Measurements from ENCODE around the gene SDK1.

The SDK1 gene

DNA sequence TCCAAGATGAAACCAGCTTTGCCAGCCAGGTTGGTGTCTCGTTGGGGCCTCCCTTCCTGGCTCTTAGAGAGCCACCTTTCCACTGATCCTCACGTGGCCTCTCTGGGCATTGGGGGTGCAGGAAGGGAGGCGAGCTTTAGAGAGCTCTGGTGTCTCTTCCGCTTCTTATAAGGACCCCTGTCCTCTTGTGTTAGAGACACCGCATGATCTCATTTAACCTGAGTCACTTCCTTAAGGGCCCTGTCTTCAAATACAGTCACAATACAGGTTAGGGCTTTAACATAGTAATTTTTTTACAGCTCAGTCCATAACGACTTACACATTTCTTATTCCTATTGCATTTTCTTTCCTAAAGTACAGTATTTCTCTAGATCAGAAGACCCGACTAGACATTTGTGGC lies 535.8 kb downstream of the SDK1 start:
- H3K27me3 ChIP-seq (ENCODE audit: control insufficient read depth in 3 of 3, insufficient read depth in 3 of 3, low read depth in 1 of 3, low read length in 3 of 3), result no peaks in the 10 kb centered on the region
- no peak overlapping the region for H3K4me3 ChIP-seq (ENCODE audit: low read length in 2 of 2)
- no peak overlapping the region for H3K18ac ChIP-seq (ENCODE audit: low read length)
- H3K14ac ChIP-seq (ENCODE audit: low read length), result no peak overlapping the region
- H2BK12ac ChIP-seq (ENCODE audit: low read length), result no peak overlapping the region
- H2AFZ ChIP-seq (ENCODE audit: low read length), result no peak overlapping the region
- H3K9me3 ChIP-seq (replicated peaks in 1 of 2; ENCODE audit: control insufficient read depth in 2 of 2, insufficient read depth in 1 of 2, low read depth in 1 of 2, low read length in 2 of 2), result no peaks in the 10 kb centered on the region
- no peak for DNase-seq (ENCODE audit: low spot score)
- no peak overlapping the region for H3K4ac ChIP-seq (ENCODE audit: low read length)
- no peak overlapping the region for H2AK5ac ChIP-seq (ENCODE audit: low read depth, low read length)
- no peak overlapping the region for H2BK120ac ChIP-seq (ENCODE audit: low read depth, low read length)
- no peak overlapping the region for H3K23ac ChIP-seq (ENCODE audit: low read depth, low read length, poor library complexity)
- no peak overlapping the region for H3K4me2 ChIP-seq (ENCODE audit: insufficient read depth, low read length, poor library complexity, severe bottlenecking)
- no peak overlapping the region for H2BK5ac ChIP-seq (ENCODE audit: low read length)
- no peak overlapping the region for H3K9ac ChIP-seq (ENCODE audit: low read depth, low read length, poor library complexity)
- H4K91ac ChIP-seq (ENCODE audit: low read depth, low read length, poor library complexity), result no peak overlapping the region
- no peak overlapping the region for H3K27ac ChIP-seq (replicated peaks; ENCODE audit: low read length)
- no peaks in the 10 kb centered on the region for H3K79me1 ChIP-seq (ENCODE audit: low read depth, low read length)
- no peak overlapping the region for H4K8ac ChIP-seq (ENCODE audit: low read depth, low read length)
- H3K36me3 ChIP-seq (replicated peaks in 1 of 2; ENCODE audit: control insufficient read depth in 2 of 2, insufficient read depth in 2 of 2, low read length in 2 of 2), result no peaks in the 10 kb centered on the region
- no peaks in the 10 kb centered on the region for H3K4me1 ChIP-seq (ENCODE audit: control insufficient read depth in 2 of 2, insufficient read depth in 1 of 2, low read depth in 1 of 2, low read length in 2 of 2)
- no CpG with 5 or more reads among the region's 7 CpGs for whole genome bisulfite sequencing, 2 donors (ENCODE audit: extremely low coverage in 2 of 2, insufficient read length in 2 of 2, insufficient replicate concordance in 1 of 2)
- H2BK15ac ChIP-seq (ENCODE audit: low read length), result no peak overlapping the region

DNA sequence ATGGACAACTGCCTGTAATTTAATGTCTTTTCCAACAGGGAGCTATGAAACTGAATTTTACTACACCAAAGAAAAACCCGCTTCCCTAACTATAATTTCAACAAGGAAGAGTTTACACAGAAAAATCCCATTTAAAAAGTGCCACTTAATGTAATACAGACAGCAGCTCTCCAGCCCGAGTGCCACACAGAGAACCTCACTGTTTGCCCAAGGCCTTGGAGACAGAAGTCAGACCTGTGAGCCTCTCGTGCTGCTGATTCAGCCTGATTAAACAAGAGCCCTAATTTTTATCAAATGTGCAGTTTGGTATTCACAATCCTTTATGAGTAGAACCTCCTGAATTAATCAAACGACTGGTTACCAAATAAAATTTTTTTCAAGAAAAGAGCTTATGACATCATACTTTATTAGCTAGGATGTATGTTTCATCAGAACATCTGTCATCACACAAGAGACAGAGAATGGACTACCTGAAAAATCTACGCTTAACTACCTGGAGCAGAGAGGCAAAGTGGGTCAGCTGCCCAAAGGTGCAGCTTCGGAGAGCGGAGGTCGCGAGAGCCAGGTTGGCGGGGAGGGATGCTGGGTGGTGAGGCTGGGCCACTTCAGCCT lies 543.6 kb downstream of the SDK1 start:
- H3K14ac ChIP-seq (ENCODE audit: low read length), result no peak overlapping the region
- no peak overlapping the region for H3K4ac ChIP-seq (ENCODE audit: low read length)
- no peak overlapping the region for H3K18ac ChIP-seq (ENCODE audit: low read length)
- no peak overlapping the region for H3K9ac ChIP-seq (ENCODE audit: low read depth, low read length, poor library complexity)
- H2BK5ac ChIP-seq (ENCODE audit: low read length), result no peak overlapping the region
- H3K4me1 ChIP-seq (ENCODE audit: control insufficient read depth in 2 of 2, insufficient read depth in 1 of 2, low read depth in 1 of 2, low read length in 2 of 2), result no peaks in the 10 kb centered on the region
- H3K9me3 ChIP-seq (replicated peaks in 1 of 2; ENCODE audit: control insufficient read depth in 2 of 2, insufficient read depth in 1 of 2, low read depth in 1 of 2, low read length in 2 of 2), result no peaks in the 10 kb centered on the region
- H3K27me3 ChIP-seq (ENCODE audit: control insufficient read depth in 3 of 3, insufficient read depth in 3 of 3, low read depth in 1 of 3, low read length in 3 of 3), result no peaks in the 10 kb centered on the region
- H2AK5ac ChIP-seq (ENCODE audit: low read depth, low read length), result no peak overlapping the region
- H2BK15ac ChIP-seq (ENCODE audit: low read length), result no peak overlapping the region
- DNase-seq (ENCODE audit: low spot score), result no peak
- no peaks in the 10 kb centered on the region for H3K79me1 ChIP-seq (ENCODE audit: low read depth, low read length)
- no peak overlapping the region for H4K91ac ChIP-seq (ENCODE audit: low read depth, low read length, poor library complexity)
- H2AFZ ChIP-seq (ENCODE audit: low read length), result no peak overlapping the region
- H3K4me3 ChIP-seq (ENCODE audit: low read length in 2 of 2), result no peak overlapping the region
- H3K36me3 ChIP-seq (replicated peaks in 1 of 2; ENCODE audit: control insufficient read depth in 2 of 2, insufficient read depth in 2 of 2, low read length in 2 of 2), result no peaks in the 10 kb centered on the region
- no peak overlapping the region for H3K4me2 ChIP-seq (ENCODE audit: insufficient read depth, low read length, poor library complexity, severe bottlenecking)
- no peak overlapping the region for H3K23ac ChIP-seq (ENCODE audit: low read depth, low read length, poor library complexity)
- H3K27ac ChIP-seq (replicated peaks; ENCODE audit: low read length), result no peak overlapping the region
- H2BK12ac ChIP-seq (ENCODE audit: low read length), result no peak overlapping the region
- no peak overlapping the region for H2BK120ac ChIP-seq (ENCODE audit: low read depth, low read length)
- WGBS, 2 donors (ENCODE audit: extremely low coverage in 2 of 2, insufficient read length in 2 of 2, insufficient replicate concordance in 1 of 2), result no CpG with 5 or more reads among the region's 10 CpGs
- H4K8ac ChIP-seq (ENCODE audit: low read depth, low read length), result no peak overlapping the region

DNA sequence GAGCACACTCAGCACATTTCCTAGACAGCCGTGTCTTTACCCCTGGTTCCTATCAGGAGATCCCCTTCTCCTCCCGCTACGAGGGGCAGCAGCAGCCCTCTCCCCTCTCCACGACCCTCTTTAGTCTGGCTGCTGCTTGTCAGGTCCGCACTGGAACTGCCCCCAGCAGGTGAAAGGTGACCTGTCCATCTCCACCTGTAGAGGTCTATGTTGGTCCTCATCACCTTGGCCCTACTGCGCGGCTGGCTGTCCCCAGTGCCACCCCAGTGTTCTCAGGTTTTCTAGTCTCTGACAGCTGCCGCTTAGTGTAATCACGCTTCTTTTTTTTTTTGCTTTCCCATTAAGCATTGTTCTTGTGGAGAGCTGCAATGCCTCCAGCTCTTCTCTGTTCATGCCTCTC lies 545.7 kb downstream of the SDK1 start:
- Histone ChIP-seq H3K9ac (ENCODE audit: low read depth, low read length, poor library complexity) (no peak overlapping the region), H3K4me1 (ENCODE audit: control insufficient read depth in 2 of 2, insufficient read depth in 1 of 2, low read depth in 1 of 2, low read length in 2 of 2) (no peaks in the 10 kb centered on the region), H3K79me1 (ENCODE audit: low read depth, low read length) (no peaks in the 10 kb centered on the region), H2BK12ac (ENCODE audit: low read length) (no peak overlapping the region), H3K23ac (ENCODE audit: low read depth, low read length, poor library complexity) (no peak overlapping the region), H4K91ac (ENCODE audit: low read depth, low read length, poor library complexity) (no peak overlapping the region), H4K8ac (ENCODE audit: low read depth, low read length) (no peak overlapping the region), H2BK120ac (ENCODE audit: low read depth, low read length) (no peak overlapping the region), H2AFZ (ENCODE audit: low read length) (no peak overlapping the region), H3K9me3 (replicated peaks in 1 of 2; ENCODE audit: control insufficient read depth in 2 of 2, insufficient read depth in 1 of 2, low read depth in 1 of 2, low read length in 2 of 2) (no peaks in the 10 kb centered on the region), H2BK15ac (ENCODE audit: low read length) (no peak overlapping the region), H3K36me3 (replicated peaks in 1 of 2; ENCODE audit: control insufficient read depth in 2 of 2, insufficient read depth in 2 of 2, low read length in 2 of 2) (no peaks in the 10 kb centered on the region), H3K4ac (ENCODE audit: low read length) (no peak overlapping the region), H2AK5ac (ENCODE audit: low read depth, low read length) (no peak overlapping the region), H3K4me3 (ENCODE audit: low read length in 2 of 2) (no peak overlapping the region), H3K14ac (ENCODE audit: low read length) (no peak overlapping the region), H3K4me2 (ENCODE audit: insufficient read depth, low read length, poor library complexity, severe bottlenecking) (no peak overlapping the region), H3K27me3 (ENCODE audit: control insufficient read depth in 3 of 3, insufficient read depth in 3 of 3, low read depth in 1 of 3, low read length in 3 of 3) (no peaks in the 10 kb centered on the region), H3K27ac (replicated peaks; ENCODE audit: low read length) (no peak overlapping the region), H2BK5ac (ENCODE audit: low read length) (no peak overlapping the region), H3K18ac (ENCODE audit: low read length) (no peak overlapping the region)
- no peak for DNase-seq (ENCODE audit: low spot score)
- no CpG with 5 or more reads among the region's 9 CpGs for WGBS, 2 donors (ENCODE audit: extremely low coverage in 2 of 2, insufficient read length in 2 of 2, insufficient replicate concordance in 1 of 2)

DNA sequence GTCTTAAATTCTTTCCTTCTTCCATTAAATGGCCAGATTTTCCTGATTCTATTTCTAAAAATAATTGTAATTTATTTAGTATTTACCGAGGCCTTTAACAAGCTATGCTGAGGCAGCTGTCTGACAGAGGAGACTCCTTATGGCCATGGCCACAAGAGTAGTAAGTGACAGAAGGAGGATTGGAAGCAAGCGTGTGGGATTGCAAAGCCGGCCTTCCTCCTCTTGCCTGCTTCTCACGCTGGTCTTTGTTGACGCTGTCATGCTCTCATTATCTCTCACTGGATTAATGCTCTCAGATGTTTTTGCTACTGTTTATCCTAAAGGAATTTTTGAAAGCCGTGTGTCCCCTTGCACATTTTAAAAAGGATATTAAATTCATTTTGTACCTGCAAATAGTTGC lies 546.3 kb downstream of the SDK1 start:
- H2BK120ac ChIP-seq (ENCODE audit: low read depth, low read length), result no peak overlapping the region
- no peak overlapping the region for H3K14ac ChIP-seq (ENCODE audit: low read length)
- H3K4me1 ChIP-seq (ENCODE audit: control insufficient read depth in 2 of 2, insufficient read depth in 1 of 2, low read depth in 1 of 2, low read length in 2 of 2), result no peaks in the 10 kb centered on the region
- no peak overlapping the region for H3K4ac ChIP-seq (ENCODE audit: low read length)
- H2AFZ ChIP-seq (ENCODE audit: low read length), result no peak overlapping the region
- H3K27me3 ChIP-seq (ENCODE audit: control insufficient read depth in 3 of 3, insufficient read depth in 3 of 3, low read depth in 1 of 3, low read length in 3 of 3), result no peaks in the 10 kb centered on the region
- no peak overlapping the region for H3K4me3 ChIP-seq (ENCODE audit: low read length in 2 of 2)
- no peak overlapping the region for H4K91ac ChIP-seq (ENCODE audit: low read depth, low read length, poor library complexity)
- H3K4me2 ChIP-seq (ENCODE audit: insufficient read depth, low read length, poor library complexity, severe bottlenecking), result no peak overlapping the region
- no peak overlapping the region for H3K23ac ChIP-seq (ENCODE audit: low read depth, low read length, poor library complexity)
- WGBS, 2 donors (ENCODE audit: extremely low coverage in 2 of 2, insufficient read length in 2 of 2, insufficient replicate concordance in 1 of 2), result no CpG with 5 or more reads among the region's 6 CpGs
- H3K18ac ChIP-seq (ENCODE audit: low read length), result no peak overlapping the region
- no peaks in the 10 kb centered on the region for H3K9me3 ChIP-seq (replicated peaks in 1 of 2; ENCODE audit: control insufficient read depth in 2 of 2, insufficient read depth in 1 of 2, low read depth in 1 of 2, low read length in 2 of 2)
- H2AK5ac ChIP-seq (ENCODE audit: low read depth, low read length), result no peak overlapping the region
- H3K79me1 ChIP-seq (ENCODE audit: low read depth, low read length), result peaks cover 1% of the 10 kb centered on the region
- no peak overlapping the region for H2BK15ac ChIP-seq (ENCODE audit: low read length)
- no peak overlapping the region for H3K9ac ChIP-seq (ENCODE audit: low read depth, low read length, poor library complexity)
- no peaks in the 10 kb centered on the region for H3K36me3 ChIP-seq (replicated peaks in 1 of 2; ENCODE audit: control insufficient read depth in 2 of 2, insufficient read depth in 2 of 2, low read length in 2 of 2)
- H2BK5ac ChIP-seq (ENCODE audit: low read length), result no peak overlapping the region
- no peak overlapping the region for H4K8ac ChIP-seq (ENCODE audit: low read depth, low read length)
- H3K27ac ChIP-seq (replicated peaks; ENCODE audit: low read length), result no peak overlapping the region
- H2BK12ac ChIP-seq (ENCODE audit: low read length), result no peak overlapping the region
- no peak for DNase-seq (ENCODE audit: low spot score)
